HCT116 (cell line): ENCODE results near the gene ENTPD8. TPM values are rescaled to one million over a fixed set of nuclear protein-coding genes. Genes with fewer than 3 reads are reported as not detected.

Source experiments
- ATAC-seq: fragments of 200-7000 bp; cut with Tn5 transposase; 2 replicates; pipeline ENCODE4 v1.9.1; 2020; ENCODE audit warnings: mild to moderate bottlenecking, moderate library complexity
- BruUV-seq: library from RNA; stranded (reverse); fragments of 400-500 nt; replicated peaks from 2 replicates; lab custom pipeline; 2021; lab: Mats Ljungman, UMichigan
- CTCF ChIA-PET: fragments of 300-600 bp; sonication (Branson Sonifier 250); formaldehyde crosslinking; loops from one replicate; lab custom pipeline; 2021; ENCODE audit warnings: antibody characterized with exemption; lab: Charles Lee
- POLR2A ChIA-PET: fragments of 300-600, 350-600 bp; sonication (Branson Sonifier 250); formaldehyde crosslinking; loops from one replicate; lab custom pipeline; 2021; ENCODE audit warnings: antibody characterized with exemption; lab: Charles Lee
- RAD21 ChIA-PET, 2 experiments: fragments of 300-600 bp; sonication (Branson Sonifier 250); formaldehyde crosslinking; loops; one replicate each; lab custom pipeline; 2023; ENCODE audit warnings: low total read pairs in 2 of 2; ENCODE audit not compliant: uncharacterized antibody in 2 of 2, unreplicated experiment in 2 of 2, low non-redundant PET in 1 of 2; lab: Charles Lee
- DNase-seq: peaks from one replicate; pipeline ENCODE4 v3.0.0-alpha.2; 2010; ENCODE audit warnings: low read depth, low spot score
- H2AFZ ChIP-seq: fragments of 200-600 bp; shearing (Covaris generic), sonication (generic); 2 replicates; pipeline ENCODE4 v1.6.1; 2017; ENCODE audit warnings: low read depth, mixed run types, mixed read lengths, antibody characterized with exemption, low read length; ENCODE audit not compliant: poor library complexity, severe bottlenecking
- H3K27ac ChIP-seq: 2 replicates; pipeline ENCODE4 v1.5.1; 2012; ENCODE audit warnings: low read depth, low read length
- H3K27me3 ChIP-seq: fragments of 200-600 bp; sonication (generic); 2 replicates; pipeline ENCODE4 v1.6.1; 2016; ENCODE audit warnings: mixed run types, low read length, mixed read lengths; ENCODE audit not compliant: insufficient read depth
- H3K36me3 ChIP-seq, 2 experiments: fragments of 200-500 bp in 1 of 2; fragments of 200-600 bp in 1 of 2; sonication (Bioruptor generic) in 1 of 2; sonication (generic) in 1 of 2; 2 replicates each; pipeline versions ENCODE4 v1.5.1 to v1.6.1; 2014 to 2016; ENCODE audit warnings: low read length in 2 of 2, inconsistent platforms in 1 of 2, mixed read lengths in 1 of 2, mixed run types in 1 of 2; ENCODE audit not compliant: insufficient read depth in 2 of 2, control insufficient read depth in 1 of 2
- H3K4me1 ChIP-seq, 2 experiments: fragments of 200-600 bp in 1 of 2; sonication (generic) in 1 of 2; 2 replicates each; pipeline versions ENCODE4 v1.5.1 to v1.6.1; 2012 to 2017; ENCODE audit warnings: low read length in 2 of 2, inconsistent platforms in 1 of 2, mild to moderate bottlenecking in 1 of 2, mixed read lengths in 1 of 2, mixed run types in 1 of 2, moderate library complexity in 1 of 2; ENCODE audit not compliant: insufficient read depth in 2 of 2, control insufficient read depth in 1 of 2
- H3K4me2 ChIP-seq: fragments of 200-600 bp; sonication (generic); 2 replicates; pipeline ENCODE4 v1.6.1; 2017; ENCODE audit warnings: mixed run types, low read length, mixed read lengths
- H3K4me3 ChIP-seq, 2 experiments: fragments of 200-600 bp in 1 of 2; sonication (generic) in 1 of 2; replicated peaks in 1 of 2; 2 replicates each; pipeline ENCODE4 v1.5.1; 2011 to 2016; ENCODE audit warnings: low read length in 2 of 2, control low read depth in 1 of 2, low read depth in 1 of 2, mild to moderate bottlenecking in 1 of 2, mixed read lengths in 1 of 2, mixed run types in 1 of 2
- H3K79me2 ChIP-seq: fragments of 200-600 bp; sonication (generic); 2 replicates; pipeline ENCODE4 v1.6.1; 2017; ENCODE audit warnings: mild to moderate bottlenecking, mixed run types, low read length, moderate library complexity, mixed read lengths; ENCODE audit not compliant: insufficient read depth
- H3K9ac ChIP-seq: fragments of 200-600 bp; sonication (generic); 2 replicates; pipeline ENCODE4 v1.6.1; 2016; ENCODE audit warnings: low read length, mixed read lengths
- H3K9me2 ChIP-seq: fragments of 200-600 bp; sonication (generic), shearing (Covaris generic); 2 replicates; pipeline ENCODE4 v1.6.1; 2017; ENCODE audit warnings: mixed run types, mild to moderate bottlenecking, moderate library complexity; ENCODE audit not compliant: insufficient read depth
- H3K9me3 ChIP-seq, 2 experiments: fragments of 200-500 bp in 1 of 2; fragments of 200-600 bp in 1 of 2; sonication (Bioruptor generic) in 1 of 2; sonication (generic) in 1 of 2; 2 replicates each; pipeline ENCODE4 v1.6.1; 2014 to 2017; ENCODE audit warnings: low read length in 2 of 2, mixed read lengths in 2 of 2, inconsistent platforms in 1 of 2, low read depth in 1 of 2, mild to moderate bottlenecking in 1 of 2, mixed run types in 1 of 2, moderate library complexity in 1 of 2; ENCODE audit not compliant: control insufficient read depth in 1 of 2, insufficient read depth in 1 of 2
- H4K20me1 ChIP-seq: fragments of 200-600 bp; sonication (generic), shearing (Covaris generic); 2 replicates; pipeline ENCODE4 v1.6.1; 2017; ENCODE audit warnings: mixed run types, mild to moderate bottlenecking, moderate library complexity; ENCODE audit not compliant: insufficient read depth
- CBX3 ChIP-seq: IDR thresholded peaks from 2 replicates; pipeline ENCODE4 v1.6.1; 2012; ENCODE audit warnings: low read depth
- CEBPB ChIP-seq: IDR thresholded peaks from 2 replicates; pipeline ENCODE4 v1.6.1; 2012; ENCODE audit warnings: low read depth
- EGR1 ChIP-seq: IDR thresholded peaks from 2 replicates; pipeline ENCODE4 v1.6.1; 2012; ENCODE audit warnings: low read depth
- ELF1 ChIP-seq: IDR thresholded peaks from 2 replicates; pipeline ENCODE4 v1.6.1; 2012; ENCODE audit warnings: low read depth, borderline replicate concordance
- EZH2phosphoT487 ChIP-seq: fragments of 200-600 bp; IDR thresholded peaks from 2 replicates; pipeline ENCODE4 v1.6.1; 2018; ENCODE audit warnings: antibody characterized with exemption, borderline replicate concordance
- JUND ChIP-seq: IDR thresholded peaks from 2 replicates; pipeline ENCODE4 v1.6.1; 2012
- POLR2AphosphoS5 ChIP-seq: IDR thresholded peaks from 2 replicates; pipeline ENCODE4 v1.6.1; 2011; ENCODE audit warnings: mild to moderate bottlenecking, low read depth, low read length, moderate library complexity
- RAD21 ChIP-seq: IDR thresholded peaks from 2 replicates; pipeline ENCODE4 v1.6.1; 2012; ENCODE audit warnings: low read depth, mild to moderate bottlenecking
- SRF ChIP-seq: IDR thresholded peaks from 2 replicates; pipeline ENCODE4 v1.6.1; 2012; ENCODE audit warnings: low read depth
- TCF7L2 ChIP-seq: IDR thresholded peaks from 2 replicates; pipeline ENCODE4 v1.7.0; 2011; ENCODE audit warnings: borderline replicate concordance, inconsistent platforms; ENCODE audit not compliant: insufficient read depth, insufficient read length; ENCODE audit errors: extremely low read depth
- YY1 ChIP-seq: IDR thresholded peaks from 2 replicates; pipeline ENCODE4 v1.6.1; 2011; ENCODE audit warnings: low read length, low read depth, moderate library complexity, mild to moderate bottlenecking; ENCODE audit not compliant: insufficient replicate concordance; ENCODE audit errors: extremely low read depth
- ZFX ChIP-seq: fragments of 450-650 bp; IDR thresholded peaks from 2 replicates; pipeline ENCODE4 v1.6.1; 2017
- ZNF274 ChIP-seq: fragments of 200-500 bp; sonication (Bioruptor generic); IDR thresholded peaks from 2 replicates; pipeline ENCODE4 v1.6.1; 2014; ENCODE audit warnings: mild to moderate bottlenecking, low read depth, low read length, inconsistent platforms
- intact Hi-C: fragments of 100-400 bp; cut with micrococcal nuclease; formaldehyde crosslinking; loops from 2 replicates; pipeline ENCODE4 v1.10.0; 2022
- total RNA-seq: library from RNA; stranded (reverse); gene quantifications from one replicate; pipeline ENCODE4 v1.2.1, GENCODE V29; 2021; ENCODE audit not compliant: unreplicated experiment
- TF ChIP-seq, protein P1 (sequence below): IDR thresholded peaks from 2 replicates; pipeline ENCODE4 v1.6.1; 2011; ENCODE audit warnings: mild to moderate bottlenecking, low read length, moderate library complexity; ENCODE audit not compliant: insufficient replicate concordance; ENCODE audit errors: extremely low read depth
- TF ChIP-seq, protein P2 (sequence below): IDR thresholded peaks from 2 replicates; pipeline ENCODE4 v1.6.1; 2012
- TF ChIP-seq, protein P3 (sequence below), 3 experiments: fragments of 200-600 bp in 1 of 3; sonication (generic) in 1 of 3; IDR thresholded peaks in 2 of 3; conservative IDR thresholded peaks in 1 of 3; 2 replicates each; pipeline ENCODE4 v1.5.1; 2012 to 2017; ENCODE audit warnings: low read depth in 2 of 3, low read length in 2 of 3, antibody characterized with exemption in 1 of 3, borderline replicate concordance in 1 of 3, control low read depth in 1 of 3, mild to moderate bottlenecking in 1 of 3, mixed read lengths in 1 of 3, mixed run types in 1 of 3, moderate library complexity in 1 of 3; ENCODE audit not compliant: insufficient read depth in 1 of 3
- TF ChIP-seq, protein P4 (sequence below): IDR thresholded peaks from 2 replicates; pipeline ENCODE4 v1.6.1; 2012
- TF ChIP-seq, protein P5 (sequence below): IDR thresholded peaks from 2 replicates; pipeline ENCODE4 v1.6.1; 2012; ENCODE audit warnings: low read depth

ENTPD8 gene
- total RNA-seq, 1 experiment from 2014 or later = 1.7 TPM

DNA sequence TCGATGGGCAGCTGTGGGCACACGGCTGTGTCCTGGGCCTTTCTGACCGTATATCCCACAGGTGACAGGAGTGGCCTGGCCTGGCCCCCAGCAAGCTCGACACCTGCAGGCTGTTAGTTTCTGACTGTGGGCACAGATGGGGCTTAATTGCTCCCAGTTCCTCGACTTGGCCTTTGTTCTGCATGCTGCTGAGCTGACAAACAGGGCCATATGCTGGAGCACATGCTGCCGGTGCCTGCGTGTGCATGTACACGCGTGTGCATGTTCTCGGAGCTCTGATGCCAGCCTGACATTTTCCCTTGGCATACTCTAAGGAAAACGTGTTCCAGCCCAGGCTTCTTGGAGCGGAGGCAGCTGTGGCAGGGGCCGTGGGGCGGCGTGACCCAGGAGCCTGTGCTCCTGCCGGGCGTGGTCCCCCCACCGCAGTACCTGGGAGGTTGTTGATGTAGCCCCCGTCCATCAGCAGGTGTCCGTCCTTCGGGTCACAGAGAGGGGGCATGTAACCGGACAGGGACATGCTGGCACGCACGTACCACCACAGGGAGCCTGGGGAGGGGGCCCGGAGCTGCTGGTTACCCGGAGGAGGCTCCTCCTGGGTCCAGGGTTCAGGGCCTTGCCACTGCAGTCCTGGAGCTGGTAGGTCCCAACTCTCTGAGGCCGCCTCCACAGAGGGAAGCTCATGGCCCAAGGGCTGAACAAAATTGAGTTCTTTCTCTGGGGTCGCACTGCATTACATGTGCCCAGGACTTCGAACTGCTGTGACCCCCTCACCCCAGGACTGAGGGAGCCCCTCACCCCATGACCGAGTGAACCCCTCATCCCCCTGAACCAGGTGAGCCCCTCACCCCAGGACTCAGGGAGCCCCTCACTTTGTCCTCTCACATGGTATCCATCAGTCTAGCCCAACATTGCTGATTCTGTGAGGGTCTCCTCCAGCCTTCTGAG, 22.1 kb upstream of the ENTPD8 start:
- TF ChIP-seq RAD21 (no peak), EZH2phosphoT487 (no peak), CEBPB (no peak), EGR1 (no peak), JUND (no peak), TCF7L2 (no peak), CBX3 (no peak), POLR2AphosphoS5 (no peak), ZNF274 (no peak), SRF (no peak), YY1 (no peak), ZFX (no peak), ELF1 (no peak)
- TF ChIP-seq, protein P1, sequence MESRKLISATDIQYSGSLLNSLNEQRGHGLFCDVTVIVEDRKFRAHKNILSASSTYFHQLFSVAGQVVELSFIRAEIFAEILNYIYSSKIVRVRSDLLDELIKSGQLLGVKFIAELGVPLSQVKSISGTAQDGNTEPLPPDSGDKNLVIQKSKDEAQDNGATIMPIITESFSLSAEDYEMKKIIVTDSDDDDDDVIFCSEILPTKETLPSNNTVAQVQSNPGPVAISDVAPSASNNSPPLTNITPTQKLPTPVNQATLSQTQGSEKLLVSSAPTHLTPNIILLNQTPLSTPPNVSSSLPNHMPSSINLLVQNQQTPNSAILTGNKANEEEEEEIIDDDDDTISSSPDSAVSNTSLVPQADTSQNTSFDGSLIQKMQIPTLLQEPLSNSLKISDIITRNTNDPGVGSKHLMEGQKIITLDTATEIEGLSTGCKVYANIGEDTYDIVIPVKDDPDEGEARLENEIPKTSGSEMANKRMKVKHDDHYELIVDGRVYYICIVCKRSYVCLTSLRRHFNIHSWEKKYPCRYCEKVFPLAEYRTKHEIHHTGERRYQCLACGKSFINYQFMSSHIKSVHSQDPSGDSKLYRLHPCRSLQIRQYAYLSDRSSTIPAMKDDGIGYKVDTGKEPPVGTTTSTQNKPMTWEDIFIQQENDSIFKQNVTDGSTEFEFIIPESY = no peak
- TF ChIP-seq, protein P2, sequence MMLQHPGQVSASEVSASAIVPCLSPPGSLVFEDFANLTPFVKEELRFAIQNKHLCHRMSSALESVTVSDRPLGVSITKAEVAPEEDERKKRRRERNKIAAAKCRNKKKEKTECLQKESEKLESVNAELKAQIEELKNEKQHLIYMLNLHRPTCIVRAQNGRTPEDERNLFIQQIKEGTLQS = no peak
- TF ChIP-seq, protein P3, sequence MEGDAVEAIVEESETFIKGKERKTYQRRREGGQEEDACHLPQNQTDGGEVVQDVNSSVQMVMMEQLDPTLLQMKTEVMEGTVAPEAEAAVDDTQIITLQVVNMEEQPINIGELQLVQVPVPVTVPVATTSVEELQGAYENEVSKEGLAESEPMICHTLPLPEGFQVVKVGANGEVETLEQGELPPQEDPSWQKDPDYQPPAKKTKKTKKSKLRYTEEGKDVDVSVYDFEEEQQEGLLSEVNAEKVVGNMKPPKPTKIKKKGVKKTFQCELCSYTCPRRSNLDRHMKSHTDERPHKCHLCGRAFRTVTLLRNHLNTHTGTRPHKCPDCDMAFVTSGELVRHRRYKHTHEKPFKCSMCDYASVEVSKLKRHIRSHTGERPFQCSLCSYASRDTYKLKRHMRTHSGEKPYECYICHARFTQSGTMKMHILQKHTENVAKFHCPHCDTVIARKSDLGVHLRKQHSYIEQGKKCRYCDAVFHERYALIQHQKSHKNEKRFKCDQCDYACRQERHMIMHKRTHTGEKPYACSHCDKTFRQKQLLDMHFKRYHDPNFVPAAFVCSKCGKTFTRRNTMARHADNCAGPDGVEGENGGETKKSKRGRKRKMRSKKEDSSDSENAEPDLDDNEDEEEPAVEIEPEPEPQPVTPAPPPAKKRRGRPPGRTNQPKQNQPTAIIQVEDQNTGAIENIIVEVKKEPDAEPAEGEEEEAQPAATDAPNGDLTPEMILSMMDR (IDR thresholded peaks at IDR 0.05 in 2 of 3, conservative IDR thresholded peaks at IDR 0.05 in 1 of 3; ENCODE audit: borderline replicate concordance in 1 of 3, insufficient read depth in 1 of 3, low read depth in 2 of 3, low read length in 2 of 3) = no peak
- TF ChIP-seq, protein P4, sequence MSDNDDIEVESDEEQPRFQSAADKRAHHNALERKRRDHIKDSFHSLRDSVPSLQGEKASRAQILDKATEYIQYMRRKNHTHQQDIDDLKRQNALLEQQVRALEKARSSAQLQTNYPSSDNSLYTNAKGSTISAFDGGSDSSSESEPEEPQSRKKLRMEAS = no peak
- TF ChIP-seq, protein P5, sequence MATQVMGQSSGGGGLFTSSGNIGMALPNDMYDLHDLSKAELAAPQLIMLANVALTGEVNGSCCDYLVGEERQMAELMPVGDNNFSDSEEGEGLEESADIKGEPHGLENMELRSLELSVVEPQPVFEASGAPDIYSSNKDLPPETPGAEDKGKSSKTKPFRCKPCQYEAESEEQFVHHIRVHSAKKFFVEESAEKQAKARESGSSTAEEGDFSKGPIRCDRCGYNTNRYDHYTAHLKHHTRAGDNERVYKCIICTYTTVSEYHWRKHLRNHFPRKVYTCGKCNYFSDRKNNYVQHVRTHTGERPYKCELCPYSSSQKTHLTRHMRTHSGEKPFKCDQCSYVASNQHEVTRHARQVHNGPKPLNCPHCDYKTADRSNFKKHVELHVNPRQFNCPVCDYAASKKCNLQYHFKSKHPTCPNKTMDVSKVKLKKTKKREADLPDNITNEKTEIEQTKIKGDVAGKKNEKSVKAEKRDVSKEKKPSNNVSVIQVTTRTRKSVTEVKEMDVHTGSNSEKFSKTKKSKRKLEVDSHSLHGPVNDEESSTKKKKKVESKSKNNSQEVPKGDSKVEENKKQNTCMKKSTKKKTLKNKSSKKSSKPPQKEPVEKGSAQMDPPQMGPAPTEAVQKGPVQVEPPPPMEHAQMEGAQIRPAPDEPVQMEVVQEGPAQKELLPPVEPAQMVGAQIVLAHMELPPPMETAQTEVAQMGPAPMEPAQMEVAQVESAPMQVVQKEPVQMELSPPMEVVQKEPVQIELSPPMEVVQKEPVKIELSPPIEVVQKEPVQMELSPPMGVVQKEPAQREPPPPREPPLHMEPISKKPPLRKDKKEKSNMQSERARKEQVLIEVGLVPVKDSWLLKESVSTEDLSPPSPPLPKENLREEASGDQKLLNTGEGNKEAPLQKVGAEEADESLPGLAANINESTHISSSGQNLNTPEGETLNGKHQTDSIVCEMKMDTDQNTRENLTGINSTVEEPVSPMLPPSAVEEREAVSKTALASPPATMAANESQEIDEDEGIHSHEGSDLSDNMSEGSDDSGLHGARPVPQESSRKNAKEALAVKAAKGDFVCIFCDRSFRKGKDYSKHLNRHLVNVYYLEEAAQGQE = no peak
- H3K4me1 ChIP-seq = peaks cover 13 to 29% of the 10 kb centered on the region in 2 experiments
- ChIA-PET POLR2A (no interaction called here), CTCF (no interaction called here), RAD21 (no interaction called here)
- ATAC-seq (no peak), DNase-seq (no peak)
- H3K4me2 ChIP-seq = no peak overlapping the region
- no peak overlapping the region for H3K4me3 ChIP-seq
- intact Hi-C loops = no loop called here
- no TSS peak for BruUV-seq
- H3K9me2 ChIP-seq = no peaks in the 10 kb centered on the region
- no peak overlapping the region for H2AFZ ChIP-seq
- H3K27me3 ChIP-seq = no peaks in the 10 kb centered on the region
- H3K27ac ChIP-seq = no peak overlapping the region; the same call in 1 of the 2 replicates
- H3K9me3 ChIP-seq = no peaks in the 10 kb centered on the region
- H3K9ac ChIP-seq = no peak overlapping the region
- peaks cover 6% of the 10 kb centered on the region for H3K79me2 ChIP-seq
- H4K20me1 ChIP-seq = no peaks in the 10 kb centered on the region
- H3K36me3 ChIP-seq = no peaks in the 10 kb centered on the region
